ENCODE results near the gene TTLL8. TPM values are rescaled to one million over a fixed set of nuclear protein-coding genes. Genes with fewer than 3 reads are reported as not detected.
A peak's percentile ranks its signal among the peaks of the same experiment; 100 is the strongest.

The TTLL8 gene
- polyA plus RNA-seq, 1 of the 3 experiments (the other 2 are of a cell fraction), result not detected

DNA sequence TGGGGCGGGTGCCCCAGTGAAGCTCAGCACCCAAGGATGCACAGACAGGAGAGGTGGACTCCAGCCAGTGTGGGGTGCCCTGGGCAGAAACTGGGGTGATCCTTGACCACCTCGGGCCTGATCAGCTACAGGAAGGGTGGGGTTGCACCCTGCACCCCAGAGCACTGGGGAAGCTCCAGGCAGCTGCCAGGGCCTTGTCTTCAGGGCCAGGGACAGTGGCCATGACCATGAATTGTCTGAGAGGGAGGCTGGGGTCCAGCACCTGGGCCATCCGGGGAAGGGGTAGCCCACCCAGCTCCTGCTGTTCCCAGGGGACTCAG is 63.1 kb downstream of the TTLL8 start:
- WGBS (ENCODE audit: low lambda C conversion rate), result 43% methylated on average over 1 of the region's 3 CpGs
- CTCF ChIA-PET, result interaction anchor here (2.5 to 4.1 kb wide), 3 partner anchors 13 to 64 kb away, joined by 12 to 45 read pairs (median 28); no protein-coding TSS in a partner anchor
- POLR2A ChIA-PET, result no interaction called here

GRCh38 chr22:49994361-49995040 is 63.6 kb downstream of the TTLL8 start:
- H3K9me2 ChIP-seq, result no peaks in the 10 kb centered on the region
- ChIA-PET CTCF (interaction anchor here (0.8 to 4.1 kb wide), 9 partner anchors 10 to 66 kb away, joined by 3 to 45 read pairs (median 6); no protein-coding TSS in a partner anchor), POLR2A (no interaction called here)
- peaks cover 7% of the 10 kb centered on the region; the same call in 1 of the 2 replicates for H3K9me3 ChIP-seq
- no peak overlapping the region for H3K9ac ChIP-seq
- peak; percentile 15 for DNase-seq
- no peak for TF ChIP-seq NFIC (IDR thresholded peaks at IDR 0.05; ENCODE audit: borderline replicate concordance)
- no peak for TF ChIP-seq GABPA (IDR thresholded peaks at IDR 0.05; ENCODE audit: low read depth)
- TF ChIP-seq NRF1 (IDR thresholded peaks at IDR 0.05; ENCODE audit: low read depth, low read length), result no peak
- no peak for TF ChIP-seq JUND (IDR thresholded peaks at IDR 0.05)
- TF ChIP-seq TCF12 (IDR thresholded peaks at IDR 0.05), result no peak
- TF ChIP-seq FOXJ3 (CRISPR knock-in tag; IDR thresholded peaks at IDR 0.05), result no peak
- no peak for TF ChIP-seq RCOR1 (IDR thresholded peaks at IDR 0.05; ENCODE audit: low read length)
- no peak for TF ChIP-seq EP300 (IDR thresholded peaks at IDR 0.05; ENCODE audit: borderline replicate concordance in 1 of 2, low read depth in 1 of 2, low read length in 1 of 2)
- TF ChIP-seq SMC3 (IDR thresholded peaks at IDR 0.05; ENCODE audit: low read depth, low read length), result no peak
- TF ChIP-seq TEAD4 (IDR thresholded peaks at IDR 0.05; ENCODE audit: borderline replicate concordance, insufficient read depth), result no peak
- peaks cover 0 to 4% of the 10 kb centered on the region in 2 experiments; a peak in 1 of 4 replicates for H3K4me1 ChIP-seq (ENCODE audit: control insufficient read depth in 1 of 2, insufficient read depth in 2 of 2, low read depth in 1 of 2, low read length in 1 of 2)
- no peaks in the 10 kb centered on the region for H4K20me1 ChIP-seq (ENCODE audit: insufficient read depth)
- H3K4me2 ChIP-seq, result no peak overlapping the region
- no peak overlapping the region for H3K4me3 ChIP-seq (ENCODE audit: low read depth in 2 of 2, low read length in 1 of 2)
- H3F3A ChIP-seq (replicated peaks; ENCODE audit: insufficient read depth), result no peaks in the 10 kb centered on the region
- H3K79me2 ChIP-seq (ENCODE audit: insufficient read depth), result no peaks in the 10 kb centered on the region
- H3K36me3 ChIP-seq (replicated peaks in 1 of 2; ENCODE audit: control insufficient read depth in 1 of 2, insufficient read depth in 2 of 2, low read length in 1 of 2), result no peaks in the 10 kb centered on the region
- H3K27ac ChIP-seq (ENCODE audit: low read depth in 2 of 2, low read length in 1 of 2), result no peak overlapping the region
- no peaks in the 10 kb centered on the region for H3K27me3 ChIP-seq (ENCODE audit: insufficient read depth)
- WGBS (ENCODE audit: low lambda C conversion rate), result 52% methylated on average over 10 of the region's 21 CpGs
- no peak overlapping the region for H2AFZ ChIP-seq (ENCODE audit: low read depth)

More for the DNA sequence above, 63.1 kb downstream of the TTLL8 start:
- Histone ChIP-seq H3K4me1 (ENCODE audit: control insufficient read depth in 1 of 2, insufficient read depth in 2 of 2, low read depth in 1 of 2, low read length in 1 of 2) (peaks cover 0 to 4% of the 10 kb centered on the region in 2 experiments; a peak in 1 of 4 replicates), H3K4me3 (ENCODE audit: low read depth in 2 of 2, low read length in 1 of 2) (no peak overlapping the region), H3F3A (replicated peaks; ENCODE audit: insufficient read depth) (no peaks in the 10 kb centered on the region), H2AFZ (ENCODE audit: low read depth) (no peak overlapping the region), H3K9me2 (no peaks in the 10 kb centered on the region), H3K4me2 (no peak overlapping the region), H4K20me1 (ENCODE audit: insufficient read depth) (no peaks in the 10 kb centered on the region), H3K79me2 (ENCODE audit: insufficient read depth) (no peaks in the 10 kb centered on the region), H3K36me3 (replicated peaks in 1 of 2; ENCODE audit: control insufficient read depth in 1 of 2, insufficient read depth in 2 of 2, low read length in 1 of 2) (no peaks in the 10 kb centered on the region), H3K27me3 (ENCODE audit: insufficient read depth) (no peaks in the 10 kb centered on the region), H3K9me3 (peaks cover 7% of the 10 kb centered on the region; the same call in 1 of the 2 replicates), H3K9ac (no peak overlapping the region), H3K27ac (ENCODE audit: low read depth in 2 of 2, low read length in 1 of 2) (no peak overlapping the region)
- DNase-seq, result peak; percentile 13
- TF ChIP-seq EP300 (IDR thresholded peaks at IDR 0.05; ENCODE audit: borderline replicate concordance in 1 of 2, low read depth in 1 of 2, low read length in 1 of 2) (no peak), MAX (IDR thresholded peaks at IDR 0.05; ENCODE audit: low read depth) (no peak), CHD2 (IDR thresholded peaks at IDR 0.05; ENCODE audit: low read length, partially characterized antibody) (no peak), FOSL2 (IDR thresholded peaks at IDR 0.05; ENCODE audit: borderline replicate concordance, low read depth) (no peak)
- TF ChIP-seq, protein P1, sequence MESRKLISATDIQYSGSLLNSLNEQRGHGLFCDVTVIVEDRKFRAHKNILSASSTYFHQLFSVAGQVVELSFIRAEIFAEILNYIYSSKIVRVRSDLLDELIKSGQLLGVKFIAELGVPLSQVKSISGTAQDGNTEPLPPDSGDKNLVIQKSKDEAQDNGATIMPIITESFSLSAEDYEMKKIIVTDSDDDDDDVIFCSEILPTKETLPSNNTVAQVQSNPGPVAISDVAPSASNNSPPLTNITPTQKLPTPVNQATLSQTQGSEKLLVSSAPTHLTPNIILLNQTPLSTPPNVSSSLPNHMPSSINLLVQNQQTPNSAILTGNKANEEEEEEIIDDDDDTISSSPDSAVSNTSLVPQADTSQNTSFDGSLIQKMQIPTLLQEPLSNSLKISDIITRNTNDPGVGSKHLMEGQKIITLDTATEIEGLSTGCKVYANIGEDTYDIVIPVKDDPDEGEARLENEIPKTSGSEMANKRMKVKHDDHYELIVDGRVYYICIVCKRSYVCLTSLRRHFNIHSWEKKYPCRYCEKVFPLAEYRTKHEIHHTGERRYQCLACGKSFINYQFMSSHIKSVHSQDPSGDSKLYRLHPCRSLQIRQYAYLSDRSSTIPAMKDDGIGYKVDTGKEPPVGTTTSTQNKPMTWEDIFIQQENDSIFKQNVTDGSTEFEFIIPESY (IDR thresholded peaks at IDR 0.05; ENCODE audit: borderline replicate concordance, low read depth), result no peak
- TF ChIP-seq, protein P2, sequence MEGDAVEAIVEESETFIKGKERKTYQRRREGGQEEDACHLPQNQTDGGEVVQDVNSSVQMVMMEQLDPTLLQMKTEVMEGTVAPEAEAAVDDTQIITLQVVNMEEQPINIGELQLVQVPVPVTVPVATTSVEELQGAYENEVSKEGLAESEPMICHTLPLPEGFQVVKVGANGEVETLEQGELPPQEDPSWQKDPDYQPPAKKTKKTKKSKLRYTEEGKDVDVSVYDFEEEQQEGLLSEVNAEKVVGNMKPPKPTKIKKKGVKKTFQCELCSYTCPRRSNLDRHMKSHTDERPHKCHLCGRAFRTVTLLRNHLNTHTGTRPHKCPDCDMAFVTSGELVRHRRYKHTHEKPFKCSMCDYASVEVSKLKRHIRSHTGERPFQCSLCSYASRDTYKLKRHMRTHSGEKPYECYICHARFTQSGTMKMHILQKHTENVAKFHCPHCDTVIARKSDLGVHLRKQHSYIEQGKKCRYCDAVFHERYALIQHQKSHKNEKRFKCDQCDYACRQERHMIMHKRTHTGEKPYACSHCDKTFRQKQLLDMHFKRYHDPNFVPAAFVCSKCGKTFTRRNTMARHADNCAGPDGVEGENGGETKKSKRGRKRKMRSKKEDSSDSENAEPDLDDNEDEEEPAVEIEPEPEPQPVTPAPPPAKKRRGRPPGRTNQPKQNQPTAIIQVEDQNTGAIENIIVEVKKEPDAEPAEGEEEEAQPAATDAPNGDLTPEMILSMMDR (IDR thresholded peaks at IDR 0.05), result no peak
